ENCODE data around the gene MFSD8.

DNA sequence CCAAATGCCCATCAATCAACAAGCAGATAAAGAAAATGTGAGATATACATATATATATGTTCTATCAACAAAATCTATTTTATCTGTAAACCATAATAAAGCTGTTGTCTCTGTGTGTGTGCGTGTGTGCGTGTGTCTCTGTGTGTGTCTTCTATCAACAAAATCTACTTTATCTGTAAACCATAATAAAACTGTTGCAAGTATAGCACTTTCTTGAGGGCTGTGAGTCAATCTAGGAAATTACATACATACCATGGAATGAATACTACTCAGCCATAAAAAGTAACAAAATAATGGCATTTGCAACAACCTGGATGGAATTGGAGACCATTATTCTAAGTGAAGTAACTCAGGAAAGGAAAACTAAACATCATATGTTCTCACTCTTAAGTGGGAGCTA is 96.8 kb downstream of the MFSD8 start:
- TF ChIP-seq, protein P1, sequence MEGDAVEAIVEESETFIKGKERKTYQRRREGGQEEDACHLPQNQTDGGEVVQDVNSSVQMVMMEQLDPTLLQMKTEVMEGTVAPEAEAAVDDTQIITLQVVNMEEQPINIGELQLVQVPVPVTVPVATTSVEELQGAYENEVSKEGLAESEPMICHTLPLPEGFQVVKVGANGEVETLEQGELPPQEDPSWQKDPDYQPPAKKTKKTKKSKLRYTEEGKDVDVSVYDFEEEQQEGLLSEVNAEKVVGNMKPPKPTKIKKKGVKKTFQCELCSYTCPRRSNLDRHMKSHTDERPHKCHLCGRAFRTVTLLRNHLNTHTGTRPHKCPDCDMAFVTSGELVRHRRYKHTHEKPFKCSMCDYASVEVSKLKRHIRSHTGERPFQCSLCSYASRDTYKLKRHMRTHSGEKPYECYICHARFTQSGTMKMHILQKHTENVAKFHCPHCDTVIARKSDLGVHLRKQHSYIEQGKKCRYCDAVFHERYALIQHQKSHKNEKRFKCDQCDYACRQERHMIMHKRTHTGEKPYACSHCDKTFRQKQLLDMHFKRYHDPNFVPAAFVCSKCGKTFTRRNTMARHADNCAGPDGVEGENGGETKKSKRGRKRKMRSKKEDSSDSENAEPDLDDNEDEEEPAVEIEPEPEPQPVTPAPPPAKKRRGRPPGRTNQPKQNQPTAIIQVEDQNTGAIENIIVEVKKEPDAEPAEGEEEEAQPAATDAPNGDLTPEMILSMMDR (IDR thresholded peaks at IDR 0.05): no peak
- TF ChIP-seq POLR2A (IDR thresholded peaks at IDR 0.05): no peak

Measured in adrenal gland (tissue), 5 donors.